Colonic mucosa (tissue), 4 donors: ENCODE results near the gene DNAJC15. TPM values are rescaled to one million over a fixed set of nuclear protein-coding genes. Genes with fewer than 3 reads are reported as not detected.

Source experiments
- DNase-seq: peaks from one replicate; pipeline ENCODE4 v3.0.0-alpha.2; 2020
- H3K27ac ChIP-seq: fragments of 200-600 bp; one replicate; pipeline ENCODE4 v1.8.0; 2021
- H3K27me3 ChIP-seq: fragments of 200-600 bp; one replicate; pipeline ENCODE4 v1.8.0; 2021
- H3K36me3 ChIP-seq: fragments of 200-600 bp; one replicate; pipeline ENCODE4 v1.8.0; 2021
- H3K4me1 ChIP-seq: fragments of 200-600 bp; one replicate; pipeline ENCODE4 v1.8.0; 2021; ENCODE audit warnings: mild to moderate bottlenecking
- H3K4me3 ChIP-seq: fragments of 200-600 bp; one replicate; pipeline ENCODE4 v1.8.0; 2021
- H3K9ac ChIP-seq, 2 donors: one replicate each; pipeline ENCODE4 v1.7.0; 2013; ENCODE audit warnings: control low read depth in 2 of 2, low read depth in 2 of 2, low read length in 2 of 2
- H3K9me3 ChIP-seq: fragments of 200-600 bp; one replicate; pipeline ENCODE4 v1.8.0; 2021
- intact Hi-C: fragments of 100-400 bp; cut with DNase I; formaldehyde crosslinking; loops from one replicate; pipeline ENCODE4 v1.14.1; 2022
- total RNA-seq, 2 donors: library from RNA; stranded (reverse); fragmentation: NEBNext Ultra II Directional in 1 of 2; extraction: Animal tissue kit (Norgen Biotek cat#: 25700) in 1 of 2; gene quantifications; one replicate each; pipeline ENCODE4 v1.2.1, GENCODE V29; 2021
- TF ChIP-seq, protein P1 (sequence below): fragments of 200-600 bp; IDR thresholded peaks from one replicate; pipeline ENCODE4 v1.8.0; 2022; ENCODE audit warnings: antibody characterized with exemption, mild to moderate bottlenecking
- donor health status: healthy.
- donor health status: DM: no; HTN: no; CAD: no.
- donor health status: DM: no; HTN: no; CAD: no.

Gene DNAJC15
- total RNA-seq, 2 donors from 2014 or later: 6.6 to 14.6 TPM

DNA sequence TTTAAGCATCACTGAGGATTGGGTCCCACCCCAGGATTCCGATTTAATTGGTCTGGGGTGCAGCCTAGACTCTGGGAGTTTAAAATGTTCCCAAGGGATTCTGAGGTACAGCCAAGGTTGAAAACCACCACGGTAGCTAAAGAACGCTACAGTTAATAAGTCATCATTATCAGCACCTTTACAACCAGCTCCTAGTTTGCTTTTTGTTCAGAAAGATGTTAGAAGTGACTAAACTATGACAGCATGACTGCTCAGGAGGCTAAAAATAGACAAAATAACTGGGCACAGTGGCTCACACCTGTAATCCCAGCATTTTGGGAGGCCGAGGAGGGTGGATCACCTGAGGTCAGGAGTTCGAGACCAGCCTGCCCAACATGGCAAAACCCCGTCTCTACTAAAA is 19.7 kb upstream of the DNAJC15 start:
- no peak overlapping the region for H3K4me3 ChIP-seq
- TF ChIP-seq, protein P1, sequence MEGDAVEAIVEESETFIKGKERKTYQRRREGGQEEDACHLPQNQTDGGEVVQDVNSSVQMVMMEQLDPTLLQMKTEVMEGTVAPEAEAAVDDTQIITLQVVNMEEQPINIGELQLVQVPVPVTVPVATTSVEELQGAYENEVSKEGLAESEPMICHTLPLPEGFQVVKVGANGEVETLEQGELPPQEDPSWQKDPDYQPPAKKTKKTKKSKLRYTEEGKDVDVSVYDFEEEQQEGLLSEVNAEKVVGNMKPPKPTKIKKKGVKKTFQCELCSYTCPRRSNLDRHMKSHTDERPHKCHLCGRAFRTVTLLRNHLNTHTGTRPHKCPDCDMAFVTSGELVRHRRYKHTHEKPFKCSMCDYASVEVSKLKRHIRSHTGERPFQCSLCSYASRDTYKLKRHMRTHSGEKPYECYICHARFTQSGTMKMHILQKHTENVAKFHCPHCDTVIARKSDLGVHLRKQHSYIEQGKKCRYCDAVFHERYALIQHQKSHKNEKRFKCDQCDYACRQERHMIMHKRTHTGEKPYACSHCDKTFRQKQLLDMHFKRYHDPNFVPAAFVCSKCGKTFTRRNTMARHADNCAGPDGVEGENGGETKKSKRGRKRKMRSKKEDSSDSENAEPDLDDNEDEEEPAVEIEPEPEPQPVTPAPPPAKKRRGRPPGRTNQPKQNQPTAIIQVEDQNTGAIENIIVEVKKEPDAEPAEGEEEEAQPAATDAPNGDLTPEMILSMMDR: no peak
- no peak for DNase-seq
- H3K9me3 ChIP-seq: no peaks in the 10 kb centered on the region
- H3K36me3 ChIP-seq: no peaks in the 10 kb centered on the region
- intact Hi-C loops: no loop called here
- H3K4me1 ChIP-seq: no peaks in the 10 kb centered on the region
- no peak overlapping the region for H3K9ac ChIP-seq
- no peak overlapping the region for H3K27ac ChIP-seq
- H3K27me3 ChIP-seq: no peaks in the 10 kb centered on the region

DNA sequence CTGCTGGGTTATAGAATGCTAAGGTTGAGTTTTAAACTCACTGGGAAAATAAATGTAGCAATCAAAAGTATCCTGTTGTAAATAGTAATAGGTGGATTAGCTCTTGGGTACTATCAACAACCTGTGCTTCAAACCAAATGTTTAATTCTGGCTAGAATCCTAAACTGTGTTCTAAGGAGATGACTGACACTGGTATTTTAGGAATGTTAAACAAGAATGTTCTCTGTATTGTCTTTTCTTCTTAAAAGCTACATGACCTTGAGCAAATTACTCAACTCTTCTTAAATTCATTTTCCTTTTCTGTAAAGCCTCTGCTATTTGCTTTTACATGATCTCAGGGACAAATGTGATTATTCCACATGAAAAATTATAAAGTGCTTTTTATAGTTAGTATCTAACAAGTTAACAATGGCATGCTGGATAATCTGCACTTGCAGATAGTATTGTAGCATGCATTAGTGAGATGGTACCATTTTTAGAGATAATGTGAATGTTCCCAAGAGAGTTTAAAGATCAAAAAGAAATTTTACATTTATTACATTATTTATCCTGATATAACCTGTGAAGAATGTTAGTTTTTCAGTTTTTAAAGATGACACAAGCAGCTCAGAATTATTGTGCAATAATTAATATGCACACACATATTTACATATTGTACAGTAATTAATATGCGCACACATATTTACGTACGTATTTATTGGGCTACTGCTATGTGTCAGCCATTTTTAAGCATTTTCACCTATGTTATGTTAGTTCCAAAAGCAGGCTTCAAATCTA is 17.7 kb upstream of the DNAJC15 start:
- Histone ChIP-seq H3K9me3 (no peaks in the 10 kb centered on the region), H3K27ac (no peak overlapping the region)
- no peak for DNase-seq

DNA sequence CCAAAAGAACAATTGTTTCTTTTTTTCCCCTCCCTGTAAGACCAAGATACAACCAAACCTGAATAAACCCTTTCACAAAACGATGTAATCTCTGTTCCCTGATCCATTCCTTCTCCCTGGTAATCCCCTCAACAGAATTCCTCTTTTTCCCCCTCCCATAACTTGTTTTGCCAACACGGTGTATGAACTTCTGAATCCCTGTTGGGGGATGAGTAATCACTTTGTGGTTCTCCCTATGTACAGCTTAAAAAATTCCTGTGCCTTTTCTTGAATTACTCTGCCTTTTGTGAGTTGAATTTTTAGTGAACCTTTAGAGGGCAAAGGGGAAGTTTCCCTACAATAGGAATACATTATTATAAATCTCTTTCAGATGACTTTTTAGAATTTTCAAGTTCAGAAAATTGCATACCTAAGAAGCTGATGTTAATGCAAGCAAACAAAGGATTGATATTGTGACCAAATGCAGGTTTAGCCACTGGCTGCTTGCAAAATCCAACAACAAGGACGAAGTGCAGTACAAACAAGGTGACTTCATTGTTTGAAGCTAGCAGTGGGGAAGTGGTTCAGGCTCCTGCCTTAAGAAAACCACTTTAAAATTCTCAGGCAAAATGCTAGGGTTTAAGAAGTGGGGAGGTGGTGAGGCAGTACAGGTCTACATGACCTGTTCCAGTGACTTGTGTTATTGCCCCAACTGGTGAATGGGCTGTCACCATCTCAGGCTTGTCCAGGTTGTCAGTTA is 16.3 kb upstream of the DNAJC15 start:
- TF ChIP-seq, protein P1: no peak

More for the DNA sequence above, 17.7 kb upstream of the DNAJC15 start:
- Histone ChIP-seq H3K9ac (no peak overlapping the region), H3K4me1 (no peaks in the 10 kb centered on the region), H3K4me3 (no peak overlapping the region), H3K36me3 (no peaks in the 10 kb centered on the region), H3K27me3 (no peaks in the 10 kb centered on the region)
- intact Hi-C loops: no loop called here
- TF ChIP-seq, protein P1: no peak

DNA sequence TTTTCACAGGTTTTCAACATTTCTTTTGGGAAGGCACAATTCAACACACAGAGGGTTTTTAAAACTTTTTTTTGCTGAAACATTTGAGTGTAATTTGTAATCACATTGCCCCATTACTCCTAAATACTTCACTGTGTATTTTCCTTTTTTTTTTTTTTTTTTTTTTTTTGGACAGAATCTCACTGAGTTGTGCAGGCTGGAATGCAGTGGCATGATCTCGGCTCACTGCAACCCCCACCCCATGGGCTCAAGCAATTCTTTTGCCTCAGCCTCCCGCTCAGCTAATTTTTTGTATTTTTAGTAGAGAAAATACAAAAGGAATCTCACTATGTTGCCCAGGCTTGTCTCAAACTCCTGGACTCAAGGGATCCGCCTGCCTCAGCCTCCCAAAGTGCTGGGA is 14.8 kb upstream of the DNAJC15 start:
- H3K9me3 ChIP-seq: no peaks in the 10 kb centered on the region
- H3K4me3 ChIP-seq: no peak overlapping the region
- intact Hi-C loops: no loop called here
- TF ChIP-seq, protein P1: no peak
- no peak for DNase-seq
- no peaks in the 10 kb centered on the region for H3K27me3 ChIP-seq
- no peak overlapping the region for H3K9ac ChIP-seq
- no peaks in the 10 kb centered on the region for H3K4me1 ChIP-seq
- no peaks in the 10 kb centered on the region for H3K36me3 ChIP-seq
- no peak overlapping the region for H3K27ac ChIP-seq

More for the DNA sequence above, 16.3 kb upstream of the DNAJC15 start:
- no peaks in the 10 kb centered on the region for H3K27me3 ChIP-seq
- H3K36me3 ChIP-seq: no peaks in the 10 kb centered on the region
- H3K9me3 ChIP-seq: no peaks in the 10 kb centered on the region
- no peak for DNase-seq
- H3K27ac ChIP-seq: no peak overlapping the region
- intact Hi-C loops: no loop called here
- no peaks in the 10 kb centered on the region for H3K4me1 ChIP-seq
- H3K4me3 ChIP-seq: no peak overlapping the region
- no peak overlapping the region for H3K9ac ChIP-seq

DNA sequence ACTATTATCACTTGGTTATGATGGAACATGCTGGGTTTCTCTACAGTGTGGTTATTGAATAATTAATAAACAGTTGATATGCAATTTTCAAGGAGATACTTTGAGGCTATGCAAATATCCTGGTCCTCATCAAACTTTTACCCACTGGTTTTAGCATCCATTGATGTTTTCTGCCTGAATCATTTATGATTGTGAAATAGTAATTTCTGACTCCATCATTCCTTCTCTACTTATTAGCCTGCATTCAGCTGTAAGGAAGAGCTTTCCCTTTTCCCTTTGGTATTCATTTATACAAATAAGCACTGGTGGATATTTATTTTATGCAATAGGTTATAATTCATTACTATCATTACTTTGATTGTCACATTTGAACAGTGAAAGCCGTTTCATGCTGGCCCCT is 13.9 kb upstream of the DNAJC15 start:
- H3K27ac ChIP-seq: no peak overlapping the region
- no peaks in the 10 kb centered on the region for H3K27me3 ChIP-seq
- intact Hi-C loops: no loop called here
- TF ChIP-seq, protein P1: no peak
- no peak for DNase-seq
- H3K9ac ChIP-seq: no peak overlapping the region
- no peak overlapping the region for H3K4me3 ChIP-seq
- no peaks in the 10 kb centered on the region for H3K9me3 ChIP-seq
- H3K36me3 ChIP-seq: no peaks in the 10 kb centered on the region
- no peaks in the 10 kb centered on the region for H3K4me1 ChIP-seq
